Mesenchymal stem cell (in vitro differentiated cells and primary cell): ENCODE measurements around the gene KLHL6.

Source experiments
- DNase-seq: peaks from one replicate; pipeline ENCODE4 v3.0.0-alpha.2; 2013
- H2AFZ ChIP-seq: one replicate; pipeline ENCODE4 v1.6.1; 2013; ENCODE audit warnings: low read depth, mild to moderate bottlenecking, control low read depth, inconsistent platforms, low read length, moderate library complexity
- H2AK5ac ChIP-seq: 2 replicates; pipeline ENCODE4 v1.6.1; 2013; ENCODE audit warnings: low read length, moderate library complexity, mild to moderate bottlenecking, inconsistent platforms; ENCODE audit not compliant: severe bottlenecking
- H2BK120ac ChIP-seq: one replicate; pipeline ENCODE4 v1.6.1; 2013; ENCODE audit warnings: low read depth, mild to moderate bottlenecking, inconsistent platforms, low read length, moderate library complexity
- H2BK12ac ChIP-seq, 2 experiments: one replicate each; pipeline ENCODE4 v1.6.1; 2013; ENCODE audit warnings: inconsistent platforms in 2 of 2, low read length in 2 of 2, mild to moderate bottlenecking in 2 of 2, moderate library complexity in 2 of 2, control low read depth in 1 of 2
- H2BK15ac ChIP-seq: one replicate; pipeline ENCODE4 v1.6.1; 2013; ENCODE audit warnings: mild to moderate bottlenecking, low read depth, inconsistent platforms; ENCODE audit not compliant: poor library complexity, severe bottlenecking
- H2BK5ac ChIP-seq: 2 replicates; pipeline ENCODE4 v1.6.1; 2013; ENCODE audit warnings: low read depth, mild to moderate bottlenecking, low read length, control low read depth, inconsistent platforms; ENCODE audit not compliant: poor library complexity, severe bottlenecking
- H3K14ac ChIP-seq, 2 experiments: one replicate each; pipeline ENCODE4 v1.6.1; 2013; ENCODE audit warnings: inconsistent platforms in 2 of 2, low read length in 2 of 2, control low read depth in 1 of 2, mild to moderate bottlenecking in 1 of 2, moderate library complexity in 1 of 2
- H3K18ac ChIP-seq, 2 experiments: one replicate each; pipeline ENCODE4 v1.6.1; 2013; ENCODE audit warnings: inconsistent platforms in 2 of 2, low read length in 2 of 2, control low read depth in 1 of 2, low read depth in 1 of 2, mild to moderate bottlenecking in 1 of 2
- H3K23ac ChIP-seq, 2 experiments: one replicate each; pipeline ENCODE4 v1.6.1; 2013; ENCODE audit warnings: inconsistent platforms in 2 of 2, low read length in 2 of 2, mild to moderate bottlenecking in 2 of 2, moderate library complexity in 2 of 2, control low read depth in 1 of 2
- H3K27ac ChIP-seq: 2 replicates; pipeline ENCODE4 v1.5.1; 2013; ENCODE audit warnings: mild to moderate bottlenecking, moderate library complexity, low read length, control low read depth, inconsistent platforms; ENCODE audit not compliant: poor library complexity, severe bottlenecking
- H3K27me3 ChIP-seq, 2 experiments: 2 replicates each; pipeline versions ENCODE4 v1.6.1 to v1.7.0; 2013; ENCODE audit warnings: low read length in 2 of 2, mild to moderate bottlenecking in 2 of 2, moderate library complexity in 2 of 2, control low read depth in 1 of 2, inconsistent platforms in 1 of 2; ENCODE audit not compliant: control insufficient read depth in 1 of 2, insufficient read depth in 1 of 2
- H3K36me3 ChIP-seq, 2 experiments: 2 replicates each; pipeline versions ENCODE4 v1.6.1 to v1.7.0; 2013; ENCODE audit warnings: low read length in 2 of 2, control low read depth in 1 of 2, inconsistent platforms in 1 of 2, low read depth in 1 of 2, mild to moderate bottlenecking in 1 of 2; ENCODE audit not compliant: insufficient read depth in 2 of 2, control insufficient read depth in 1 of 2
- H3K4ac ChIP-seq, 2 experiments: one replicate each; pipeline ENCODE4 v1.6.1; 2013; ENCODE audit warnings: inconsistent platforms in 2 of 2, low read length in 2 of 2, mild to moderate bottlenecking in 2 of 2, moderate library complexity in 2 of 2, control low read depth in 1 of 2, low read depth in 1 of 2
- H3K4me1 ChIP-seq: 2 replicates; pipeline ENCODE4 v1.6.1; 2013; ENCODE audit warnings: low read depth, low read length, control low read depth; ENCODE audit not compliant: control insufficient read depth, insufficient read depth
- H3K4me2 ChIP-seq: 2 replicates; pipeline ENCODE4 v1.6.1; 2013; ENCODE audit warnings: low read length, mild to moderate bottlenecking, inconsistent platforms; ENCODE audit not compliant: poor library complexity, severe bottlenecking
- H3K4me3 ChIP-seq, 2 experiments: 2 replicates each; pipeline versions ENCODE4 v1.5.1 to v1.7.0; 2013; ENCODE audit warnings: low read length in 2 of 2, mild to moderate bottlenecking in 2 of 2, control low read depth in 1 of 2, low read depth in 1 of 2; ENCODE audit not compliant: insufficient read depth in 1 of 2
- H3K79me1 ChIP-seq: replicated peaks from 2 replicates; pipeline ENCODE4 v1.6.1; 2013; ENCODE audit warnings: mild to moderate bottlenecking, control low read depth, low read length, inconsistent platforms; ENCODE audit not compliant: poor library complexity, severe bottlenecking
- H3K9ac ChIP-seq: 2 replicates; pipeline ENCODE4 v1.7.0; 2013; ENCODE audit warnings: mild to moderate bottlenecking, low read length, moderate library complexity
- H3K9me3 ChIP-seq: 2 replicates; pipeline ENCODE4 v1.7.0; 2013; ENCODE audit warnings: mild to moderate bottlenecking, low read length; ENCODE audit not compliant: control insufficient read depth
- H4K8ac ChIP-seq: one replicate; pipeline ENCODE4 v1.6.1; 2013; ENCODE audit warnings: inconsistent platforms, mild to moderate bottlenecking, low read length, moderate library complexity
- H4K91ac ChIP-seq: one replicate; pipeline ENCODE4 v1.6.1; 2013; ENCODE audit warnings: mild to moderate bottlenecking, low read length, inconsistent platforms
- WGBS: methylation state at CpG from one replicate; pipeline ENCODE4 v1.1.7; 2013; ENCODE audit warnings: mixed read lengths; 5-methylcytosine and 5-hydroxymethylcytosine counted together

Gene KLHL6

GRCh38 chr3:183564046-183564445, 8.5 kb upstream of the KLHL6 start:
- Histone ChIP-seq H3K18ac (no peak overlapping the region), H2AFZ (no peak overlapping the region), H3K23ac (no peak overlapping the region), H3K27me3 (peaks cover 0 to 9% of the 10 kb centered on the region in 2 experiments), H2AK5ac (no peak overlapping the region), H3K4me2 (no peak overlapping the region), H3K9me3 (no peaks in the 10 kb centered on the region), H2BK120ac (no peak overlapping the region), H3K27ac (no peak overlapping the region), H3K79me1 (no peaks in the 10 kb centered on the region), H2BK15ac (no peak overlapping the region), H3K9ac (no peak overlapping the region), H2BK12ac (no peak overlapping the region), H3K4me3 (no peak overlapping the region), H2BK5ac (no peak overlapping the region), H4K91ac (no peak overlapping the region), H3K14ac (no peak overlapping the region), H4K8ac (no peak overlapping the region), H3K36me3 (no peaks in the 10 kb centered on the region), H3K4me1 (no peaks in the 10 kb centered on the region), H3K4ac (no peak overlapping the region)
- DNase-seq: no peak
- WGBS: 87% methylated on average over 5 of the region's 5 CpGs

- Histone ChIP-seq H3K9me3 (no peaks in the 10 kb centered on the region), H2AK5ac (no peak overlapping the region), H3K14ac (no peak overlapping the region), H3K4me2 (no peak overlapping the region), H3K27me3 (peaks cover 0 to 9% of the 10 kb centered on the region in 2 experiments), H3K23ac (no peak overlapping the region), H4K8ac (no peak overlapping the region), H2BK15ac (no peak overlapping the region), H2AFZ (no peak overlapping the region), H2BK12ac (no peak overlapping the region), H3K27ac (no peak overlapping the region), H4K91ac (no peak overlapping the region), H2BK5ac (no peak overlapping the region), H3K36me3 (no peaks in the 10 kb centered on the region), H3K18ac (no peak overlapping the region), H2BK120ac (no peak overlapping the region), H3K4me3 (no peak overlapping the region), H3K4me1 (no peaks in the 10 kb centered on the region), H3K4ac (no peak overlapping the region), H3K9ac (no peak overlapping the region), H3K79me1 (no peaks in the 10 kb centered on the region)
- WGBS: no CpG with 5 or more reads among the region's 2 CpGs
- DNase-seq: no peak
Observed at GRCh38 chr3:183563536-183563874, 8.0 kb upstream of the KLHL6 start.

- no peak overlapping the region for H3K27ac ChIP-seq
- no peak overlapping the region for H3K14ac ChIP-seq
- no peak overlapping the region for H3K4me3 ChIP-seq
- no peaks in the 10 kb centered on the region for H3K36me3 ChIP-seq
- H2BK120ac ChIP-seq: no peak overlapping the region
- H2BK12ac ChIP-seq: no peak overlapping the region
- no peaks in the 10 kb centered on the region for H3K9me3 ChIP-seq
- no peak overlapping the region for H3K9ac ChIP-seq
- H2AK5ac ChIP-seq: no peak overlapping the region
- no peak overlapping the region for H3K4ac ChIP-seq
- H2AFZ ChIP-seq: no peak overlapping the region
- no peaks in the 10 kb centered on the region for H3K79me1 ChIP-seq
- peaks cover 0 to 3% of the 10 kb centered on the region in 2 experiments for H3K27me3 ChIP-seq
- H2BK15ac ChIP-seq: no peak overlapping the region
- H3K23ac ChIP-seq: no peak overlapping the region
- H4K8ac ChIP-seq: no peak overlapping the region
- no peaks in the 10 kb centered on the region for H3K4me1 ChIP-seq
- no peak overlapping the region for H3K18ac ChIP-seq
- no peak overlapping the region for H3K4me2 ChIP-seq
- no peak for DNase-seq
- H4K91ac ChIP-seq: no peak overlapping the region
- no peak overlapping the region for H2BK5ac ChIP-seq
- 86% methylated on average over 9 of the region's 9 CpGs for WGBS
Observed at GRCh38 chr3:183560607-183561006, 5.1 kb upstream of the KLHL6 start.

- Histone ChIP-seq H3K27ac (no peak overlapping the region), H3K4me3 (no peak overlapping the region), H3K9ac (no peak overlapping the region), H3K23ac (no peak overlapping the region), H3K18ac (no peak overlapping the region), H3K4me1 (no peaks in the 10 kb centered on the region), H2BK120ac (no peak overlapping the region), H2BK15ac (no peak overlapping the region), H4K8ac (no peak overlapping the region), H3K36me3 (no peaks in the 10 kb centered on the region), H3K4ac (no peak overlapping the region), H4K91ac (no peak overlapping the region), H2BK5ac (no peak overlapping the region), H2AFZ (no peak overlapping the region), H3K9me3 (no peaks in the 10 kb centered on the region), H3K27me3 (peaks cover 0 to under 1% of the 10 kb centered on the region in 2 experiments), H3K4me2 (no peak overlapping the region), H2BK12ac (no peak overlapping the region), H3K79me1 (no peaks in the 10 kb centered on the region), H2AK5ac (no peak overlapping the region), H3K14ac (no peak overlapping the region)
- WGBS: 86% methylated on average over 8 of the region's 8 CpGs
- no peak for DNase-seq
Observed at GRCh38 chr3:183558495-183558894, 3.0 kb upstream of the KLHL6 start.
